Fibroblast of lung (primary cell): Measurements from ENCODE around the gene LTO1.

Experiments
- EZH2 ChIP-seq: IDR thresholded peaks from 2 replicates; pipeline ENCODE4 v1.5.1; 2012; ENCODE audit warnings: low read length, control low read depth, mild to moderate bottlenecking; ENCODE audit errors: missing control alignments
- TF ChIP-seq, protein P1 (sequence below), 2 donors: IDR thresholded peaks in 1 of 2; conservative IDR thresholded peaks in 1 of 2; 1 replicate in 1 of 2; 2 replicates in 1 of 2; pipeline ENCODE4 v1.5.1; 2011 to 2012; ENCODE audit warnings: low read length in 2 of 2, control low read depth in 1 of 2, inconsistent platforms in 1 of 2, low read depth in 1 of 2, mild to moderate bottlenecking in 1 of 2

DNA sequence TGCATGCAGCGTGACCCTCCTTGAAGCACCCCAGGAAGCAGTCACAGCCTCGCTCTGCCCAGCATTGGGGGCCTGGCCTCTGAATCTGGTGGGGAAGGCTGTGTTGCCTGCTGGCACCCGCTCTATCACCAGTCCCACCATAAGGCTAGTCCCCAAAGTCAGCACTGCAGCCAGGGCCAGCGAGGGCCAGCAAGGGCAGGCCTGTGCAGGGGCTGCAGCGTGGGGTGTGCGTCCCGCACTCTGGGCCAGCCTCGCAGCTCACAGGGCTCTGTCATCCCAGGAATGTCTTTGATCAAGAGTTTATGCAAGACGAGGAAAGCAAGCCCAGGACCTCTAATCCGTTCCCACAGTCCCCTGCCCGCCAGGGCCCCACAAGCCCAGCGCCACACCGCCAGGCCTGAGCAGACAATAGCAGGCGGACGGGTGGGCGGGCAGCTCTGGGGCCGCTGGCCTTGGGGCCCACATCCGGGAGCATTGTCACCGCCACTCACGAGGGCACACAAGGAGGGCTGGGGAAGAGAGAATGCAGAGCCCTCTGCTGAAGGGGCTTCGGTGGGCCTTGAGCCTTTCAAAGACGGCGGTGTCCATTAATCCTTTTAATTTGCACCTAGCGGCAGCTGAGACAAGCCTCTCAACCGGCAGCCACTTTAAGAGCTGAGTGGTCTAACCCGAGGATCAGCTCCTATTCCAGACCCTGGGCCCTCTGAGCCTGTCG, 17.1 kb downstream of the LTO1 start:
- TF ChIP-seq EZH2 = no peak
- TF ChIP-seq, protein P1, sequence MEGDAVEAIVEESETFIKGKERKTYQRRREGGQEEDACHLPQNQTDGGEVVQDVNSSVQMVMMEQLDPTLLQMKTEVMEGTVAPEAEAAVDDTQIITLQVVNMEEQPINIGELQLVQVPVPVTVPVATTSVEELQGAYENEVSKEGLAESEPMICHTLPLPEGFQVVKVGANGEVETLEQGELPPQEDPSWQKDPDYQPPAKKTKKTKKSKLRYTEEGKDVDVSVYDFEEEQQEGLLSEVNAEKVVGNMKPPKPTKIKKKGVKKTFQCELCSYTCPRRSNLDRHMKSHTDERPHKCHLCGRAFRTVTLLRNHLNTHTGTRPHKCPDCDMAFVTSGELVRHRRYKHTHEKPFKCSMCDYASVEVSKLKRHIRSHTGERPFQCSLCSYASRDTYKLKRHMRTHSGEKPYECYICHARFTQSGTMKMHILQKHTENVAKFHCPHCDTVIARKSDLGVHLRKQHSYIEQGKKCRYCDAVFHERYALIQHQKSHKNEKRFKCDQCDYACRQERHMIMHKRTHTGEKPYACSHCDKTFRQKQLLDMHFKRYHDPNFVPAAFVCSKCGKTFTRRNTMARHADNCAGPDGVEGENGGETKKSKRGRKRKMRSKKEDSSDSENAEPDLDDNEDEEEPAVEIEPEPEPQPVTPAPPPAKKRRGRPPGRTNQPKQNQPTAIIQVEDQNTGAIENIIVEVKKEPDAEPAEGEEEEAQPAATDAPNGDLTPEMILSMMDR (conservative IDR thresholded peaks at IDR 0.05 in 1 of 2, IDR thresholded peaks at IDR 0.05 in 1 of 2; ENCODE audit: low read depth in 1 of 2, low read length in 2 of 2) = no peak
